Left cardiac atrium (tissue), 4 donors: ENCODE data around the gene ANKRD28. TPM values are rescaled to one million over a fixed set of nuclear protein-coding genes. Genes with fewer than 3 reads are reported as not detected.

ENCODE experiments used
- ATAC-seq, 2 donors: fragments of 200-7000 bp; cut with Tn5 transposase; one replicate each; pipeline ENCODE4 v1.9.1; 2020; ENCODE audit warnings: mild to moderate bottlenecking in 2 of 2, moderate library complexity in 2 of 2
- DNase-seq: peaks from one replicate; pipeline ENCODE4 v3.0.0-alpha.2; 2020
- intact Hi-C, 2 donors: fragments of 100-400 bp; cut with DNase I; formaldehyde crosslinking; loops; one replicate each; pipeline versions ENCODE4 v1.14.1 to v1.15.1; 2022 to 2023
- total RNA-seq, 2 donors: library from RNA; stranded (reverse); fragmentation: NEBNext Ultra II Directional; extraction: Animal tissue kit (Norgen Biotek cat#: 25700); gene quantifications; one replicate each; pipeline ENCODE4 v1.2.1, GENCODE V29; 2021
- donor health status: DM: no; HTN: yes; CAD: no.
- donor health status: DM: no; HTN: yes; CAD: no; lungs with severe emphysema.
- donor health status: DM: yes; HTN: yes; CAD: no.
- donor health status: Dilated cardiomyopathy.

Gene ANKRD28
- total RNA-seq, 2 donors from 2014 or later: 11.1 to 13.0 TPM

- DNase-seq (no peak), ATAC-seq (no peak)
- intact Hi-C loops: loop anchor here in 1 of 2 donors (5.0 kb wide), 1 partner anchor 176 kb away; no protein-coding TSS in a partner anchor
These were observed 11.0 kb upstream of the ANKRD28 start for GRCh38 chr3:15808679-15809310.

- DNase-seq (no peak), ATAC-seq (peak; percentile 30 to 48)
- intact Hi-C loops: loop anchor here in 1 of 2 donors (5.0 kb wide), 1 partner anchor 174 kb away; no protein-coding TSS in a partner anchor
These were observed 8.0 kb upstream of the ANKRD28 start for GRCh38 chr3:15805756-15806266.

GRCh38 chr3:15804553-15805095, 6.8 kb upstream of the ANKRD28 start:
- intact Hi-C loops: loop anchor here in 1 of 2 donors (5.0 kb wide), 1 partner anchor 172 kb away; no protein-coding TSS in a partner anchor
- DNase-seq (no peak), ATAC-seq (no peak)

- no peak for ATAC-seq
- intact Hi-C loops: no loop called here
- DNase-seq: no peak
These were observed 6.1 kb upstream of the ANKRD28 start for GRCh38 chr3:15803921-15804320.

GRCh38 chr3:15801298-15801697, 3.5 kb upstream of the ANKRD28 start:
- ATAC-seq (no peak), DNase-seq (no peak)
- intact Hi-C loops: no loop called here

GRCh38 chr3:15800780-15801179, 3.0 kb upstream of the ANKRD28 start:
- intact Hi-C loops: no loop called here
- no peak for DNase-seq
- ATAC-seq: no peak

GRCh38 chr3:15800327-15800726, 2.5 kb upstream of the ANKRD28 start:
- ATAC-seq: peak in 1 of 2 donors; percentile 43
- DNase-seq: no peak
- intact Hi-C loops: no loop called here

GRCh38 chr3:15798533-15799245, 910 bp upstream of the ANKRD28 start:
- DNase-seq (no peak), ATAC-seq (no peak)
- intact Hi-C loops: no loop called here

- DNase-seq (no peak), ATAC-seq (peak; percentile 35 to 49)
- intact Hi-C loops: no loop called here
These were observed 773 bp downstream of the ANKRD28 start for GRCh38 chr3:15796771-15797641.

- intact Hi-C loops: no loop called here
- DNase-seq (no peak), ATAC-seq (no peak)
These were observed 1.4 kb downstream of the ANKRD28 start for GRCh38 chr3:15796331-15796730.

GRCh38 chr3:15795651-15796308, 2.0 kb downstream of the ANKRD28 start:
- no peak for DNase-seq
- peak; percentile 12 to 24 for ATAC-seq
- intact Hi-C loops: no loop called here

- DNase-seq (no peak), ATAC-seq (no peak)
- intact Hi-C loops: no loop called here
These were observed 2.7 kb downstream of the ANKRD28 start for GRCh38 chr3:15794842-15795650.

GRCh38 chr3:15794303-15794771, 3.4 kb downstream of the ANKRD28 start:
- intact Hi-C loops: no loop called here
- ATAC-seq: no peak

GRCh38 chr3:15791525-15791924, 6.3 kb downstream of the ANKRD28 start:
- intact Hi-C loops: no loop called here
- DNase-seq (no peak), ATAC-seq (no peak)

More at GRCh38 chr3:15794303-15794771, 3.4 kb downstream of the ANKRD28 start:
- DNase-seq: no peak

- ATAC-seq (no peak), DNase-seq (no peak)
- intact Hi-C loops: no loop called here
These were observed 9.8 kb downstream of the ANKRD28 start for GRCh38 chr3:15787941-15788340.

GRCh38 chr3:15787526-15787925, 10.3 kb downstream of the ANKRD28 start:
- ATAC-seq (no peak), DNase-seq (no peak)
- intact Hi-C loops: no loop called here

GRCh38 chr3:15783361-15783969, 14.3 kb downstream of the ANKRD28 start:
- ATAC-seq (no peak), DNase-seq (no peak)
- intact Hi-C loops: no loop called here
